ENCODE results near the gene GFOD2.
A peak's percentile ranks its signal among the peaks of the same experiment; 100 is the strongest.

The GFOD2 gene

DNA sequence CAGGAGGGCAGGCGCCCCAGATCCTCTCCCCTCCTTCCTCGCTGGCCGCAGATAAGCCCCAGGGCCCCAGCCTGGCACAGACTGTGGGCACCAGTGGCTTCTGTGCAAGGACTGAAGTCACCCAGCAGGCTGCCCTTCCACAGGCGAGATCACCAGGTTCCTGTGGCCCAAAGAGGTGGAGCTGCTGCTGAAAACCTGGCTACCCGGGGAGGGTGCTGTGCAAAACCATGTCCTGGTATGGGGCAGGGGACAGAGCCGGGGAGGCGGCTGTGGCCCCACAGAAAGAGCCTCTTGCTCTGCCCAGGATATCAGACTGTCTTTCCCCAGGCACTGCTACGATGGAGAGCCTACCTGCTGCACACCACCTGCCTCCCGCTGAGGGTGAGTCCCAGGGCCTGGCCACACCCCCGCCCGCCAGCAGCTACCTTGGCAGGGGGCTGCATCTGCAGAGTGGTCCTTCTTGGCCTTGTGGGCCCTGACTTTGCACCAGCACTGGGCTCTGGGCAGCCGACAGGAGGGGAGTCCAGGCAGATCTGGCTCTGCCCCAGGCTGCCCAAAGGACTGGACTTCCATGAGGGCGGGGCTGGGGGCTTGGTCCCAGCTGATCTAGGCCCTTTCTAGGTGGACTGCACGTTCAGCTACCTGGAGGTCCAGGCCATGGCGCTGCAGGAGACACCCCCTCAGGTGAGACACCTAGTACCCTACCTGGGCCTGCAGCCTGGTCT lies 73.6 kb downstream of the GFOD2 start:
- TF ChIP-seq, protein P1, sequence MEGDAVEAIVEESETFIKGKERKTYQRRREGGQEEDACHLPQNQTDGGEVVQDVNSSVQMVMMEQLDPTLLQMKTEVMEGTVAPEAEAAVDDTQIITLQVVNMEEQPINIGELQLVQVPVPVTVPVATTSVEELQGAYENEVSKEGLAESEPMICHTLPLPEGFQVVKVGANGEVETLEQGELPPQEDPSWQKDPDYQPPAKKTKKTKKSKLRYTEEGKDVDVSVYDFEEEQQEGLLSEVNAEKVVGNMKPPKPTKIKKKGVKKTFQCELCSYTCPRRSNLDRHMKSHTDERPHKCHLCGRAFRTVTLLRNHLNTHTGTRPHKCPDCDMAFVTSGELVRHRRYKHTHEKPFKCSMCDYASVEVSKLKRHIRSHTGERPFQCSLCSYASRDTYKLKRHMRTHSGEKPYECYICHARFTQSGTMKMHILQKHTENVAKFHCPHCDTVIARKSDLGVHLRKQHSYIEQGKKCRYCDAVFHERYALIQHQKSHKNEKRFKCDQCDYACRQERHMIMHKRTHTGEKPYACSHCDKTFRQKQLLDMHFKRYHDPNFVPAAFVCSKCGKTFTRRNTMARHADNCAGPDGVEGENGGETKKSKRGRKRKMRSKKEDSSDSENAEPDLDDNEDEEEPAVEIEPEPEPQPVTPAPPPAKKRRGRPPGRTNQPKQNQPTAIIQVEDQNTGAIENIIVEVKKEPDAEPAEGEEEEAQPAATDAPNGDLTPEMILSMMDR (IDR thresholded peaks at IDR 0.05; ENCODE audit: insufficient read depth, low read length, poor library complexity, severe bottlenecking), result no peak
- peaks cover 27% of the 10 kb centered on the region for H3K36me3 ChIP-seq (ENCODE audit: control insufficient read depth, insufficient read depth, low read length)
- peak overlapping the region; percentile 75 for H3K4me3 ChIP-seq (replicated peaks; ENCODE audit: low read depth, low read length)
- no peak for DNase-seq (ENCODE audit: extremely low read depth, insufficient read length)
- no peaks in the 10 kb centered on the region for H3K27me3 ChIP-seq (replicated peaks; ENCODE audit: control insufficient read depth, insufficient read depth, low read length)

DNA sequence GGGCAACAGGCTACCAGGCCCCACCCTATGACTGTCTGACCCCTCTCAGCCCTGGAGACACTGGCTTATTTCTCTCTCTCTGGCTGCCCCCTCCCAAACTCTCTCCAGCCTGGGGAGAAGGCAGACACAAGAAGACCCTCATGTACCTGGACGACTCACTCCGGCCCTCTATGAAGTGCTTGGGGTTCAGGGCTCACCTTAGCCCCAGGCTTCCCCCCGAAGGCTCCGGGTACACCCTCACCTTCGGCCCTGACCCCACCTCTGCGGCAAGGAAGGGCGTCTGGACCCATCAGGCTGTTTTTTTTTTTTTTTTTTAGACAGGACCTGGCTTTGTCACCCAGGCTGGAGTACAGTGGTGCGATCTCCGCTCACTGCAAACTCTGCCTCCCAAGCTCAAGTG lies 75.1 kb downstream of the GFOD2 start:
- Histone ChIP-seq H3K4me3 (replicated peaks; ENCODE audit: low read depth, low read length) (no peak overlapping the region), H3K27me3 (replicated peaks; ENCODE audit: control insufficient read depth, insufficient read depth, low read length) (no peaks in the 10 kb centered on the region), H3K36me3 (ENCODE audit: control insufficient read depth, insufficient read depth, low read length) (peaks cover 19% of the 10 kb centered on the region)
- no peak for DNase-seq (ENCODE audit: extremely low read depth, insufficient read length)
- TF ChIP-seq, protein P1 (IDR thresholded peaks at IDR 0.05; ENCODE audit: insufficient read depth, low read length, poor library complexity, severe bottlenecking), result no peak

DNA sequence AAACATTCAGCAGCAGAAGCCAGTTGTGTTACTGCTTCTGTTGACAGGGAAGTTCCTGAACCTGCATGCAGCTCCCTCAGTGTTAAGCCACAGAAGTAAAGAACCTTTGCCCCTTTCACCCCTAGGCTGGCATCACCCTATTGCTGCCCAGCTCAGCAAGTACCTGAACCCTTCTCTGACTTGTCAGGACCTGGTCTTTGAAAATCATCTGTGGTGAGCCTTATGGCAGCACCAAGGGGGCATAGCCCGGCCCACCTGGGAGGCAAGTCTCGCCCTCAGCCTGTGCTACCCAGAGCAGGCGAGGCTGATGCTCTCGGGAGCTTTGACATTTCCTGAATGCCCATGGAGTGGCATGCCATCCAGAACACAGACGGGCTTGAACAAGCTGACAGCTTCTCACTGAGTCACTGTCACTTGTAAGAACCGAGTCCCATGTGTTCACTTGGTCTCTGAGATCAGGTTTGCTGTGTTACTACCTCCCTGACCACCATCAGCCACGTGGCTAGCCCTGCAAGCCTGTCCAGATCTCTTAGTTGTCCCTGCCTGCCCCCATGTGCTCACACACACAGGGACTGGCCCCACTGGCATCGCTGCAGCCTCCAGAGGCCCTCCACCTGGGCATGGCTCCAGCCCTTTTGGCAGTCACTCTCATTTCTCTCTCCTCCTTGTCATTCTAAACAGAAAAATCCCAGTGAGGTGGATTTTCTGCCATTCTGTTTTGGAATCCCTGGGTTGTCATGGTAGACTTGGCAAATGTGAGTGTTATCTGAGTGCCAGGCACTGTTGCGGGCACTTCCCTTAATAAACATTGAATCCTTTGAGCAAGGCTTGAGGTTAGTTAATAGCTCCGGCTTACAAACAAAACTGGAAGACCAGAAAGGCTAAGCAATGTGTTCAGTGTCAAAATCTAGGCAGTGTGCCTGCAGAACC lies 77.1 kb downstream of the GFOD2 start:
- no peaks in the 10 kb centered on the region for H3K27me3 ChIP-seq (replicated peaks; ENCODE audit: control insufficient read depth, insufficient read depth, low read length)
- peak; percentile 12 for DNase-seq (ENCODE audit: extremely low read depth, insufficient read length)
- TF ChIP-seq, protein P1 (IDR thresholded peaks at IDR 0.05; ENCODE audit: insufficient read depth, low read length, poor library complexity, severe bottlenecking), result no peak

DNA sequence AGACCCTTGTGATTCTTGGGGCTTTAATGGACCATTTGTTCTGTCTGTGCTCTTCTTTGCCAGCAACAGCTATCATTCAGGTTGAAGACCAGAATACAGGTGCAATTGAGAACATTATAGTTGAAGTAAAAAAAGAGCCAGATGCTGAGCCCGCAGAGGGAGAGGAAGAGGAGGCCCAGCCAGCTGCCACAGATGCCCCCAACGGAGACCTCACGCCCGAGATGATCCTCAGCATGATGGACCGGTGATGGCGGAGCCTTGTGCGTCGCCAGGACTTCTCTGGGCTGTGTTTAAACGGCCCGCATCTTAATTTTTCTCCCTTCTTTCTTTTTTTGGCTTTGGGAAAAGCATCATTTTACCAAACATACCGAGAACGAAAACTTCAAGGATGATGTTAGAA lies 81.5 kb downstream of the GFOD2 start:
- H3K36me3 ChIP-seq (ENCODE audit: control insufficient read depth, insufficient read depth, low read length), result peaks cover 6% of the 10 kb centered on the region
- H3K27me3 ChIP-seq (replicated peaks; ENCODE audit: control insufficient read depth, insufficient read depth, low read length), result no peaks in the 10 kb centered on the region
- TF ChIP-seq, protein P1 (IDR thresholded peaks at IDR 0.05; ENCODE audit: insufficient read depth, low read length, poor library complexity, severe bottlenecking), result no peak
- DNase-seq (ENCODE audit: extremely low read depth, insufficient read length), result no peak
- no peak overlapping the region for H3K4me3 ChIP-seq (replicated peaks; ENCODE audit: low read depth, low read length)

More for the DNA sequence above, 77.1 kb downstream of the GFOD2 start:
- Histone ChIP-seq H3K36me3 (ENCODE audit: control insufficient read depth, insufficient read depth, low read length) (peaks cover 8% of the 10 kb centered on the region), H3K4me3 (replicated peaks; ENCODE audit: low read depth, low read length) (no peak overlapping the region)

DNA sequence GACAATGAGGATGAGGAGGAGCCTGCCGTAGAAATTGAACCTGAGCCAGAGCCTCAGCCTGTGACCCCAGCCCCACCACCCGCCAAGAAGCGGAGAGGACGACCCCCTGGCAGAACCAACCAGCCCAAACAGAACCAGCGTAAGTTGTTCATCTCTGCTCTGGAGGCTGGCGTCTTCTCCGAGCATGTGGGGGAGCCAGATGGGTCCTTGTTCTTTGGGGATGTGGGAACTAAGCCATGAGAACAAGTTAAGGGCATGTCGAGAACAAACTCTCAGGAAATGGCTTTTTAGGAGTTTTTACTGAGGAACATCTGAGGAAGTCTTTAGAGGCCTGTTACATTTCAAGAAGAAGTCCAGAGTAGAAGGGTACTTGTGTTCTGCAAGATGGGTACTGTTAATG lies 82.4 kb downstream of the GFOD2 start:
- no peaks in the 10 kb centered on the region for H3K27me3 ChIP-seq (replicated peaks; ENCODE audit: control insufficient read depth, insufficient read depth, low read length)
- H3K36me3 ChIP-seq (ENCODE audit: control insufficient read depth, insufficient read depth, low read length), result peaks cover 10% of the 10 kb centered on the region
- no peak for DNase-seq (ENCODE audit: extremely low read depth, insufficient read length)
- H3K4me3 ChIP-seq (replicated peaks; ENCODE audit: low read depth, low read length), result no peak overlapping the region
- TF ChIP-seq, protein P1 (IDR thresholded peaks at IDR 0.05; ENCODE audit: insufficient read depth, low read length, poor library complexity, severe bottlenecking), result no peak

All from GM06990 (cell line).